Mesodermal cell (in vitro differentiated cells): Measurements from ENCODE around the gene PERM1.
"Not testable (repeated sequence)": the region's sequence is repeated elsewhere in the genome, so short reads cannot be mapped to it uniquely, and the experiment has no call there.

Source experiments
- H3K27ac ChIP-seq: 2 replicates; pipeline ENCODE4 v1.7.0; 2013; ENCODE audit warnings: mild to moderate bottlenecking, low read depth, low read length, moderate library complexity; ENCODE audit not compliant: severe bottlenecking
- H3K36me3 ChIP-seq: 2 replicates; pipeline ENCODE4 v1.7.1; 2013; ENCODE audit warnings: mild to moderate bottlenecking, low read length, moderate library complexity; ENCODE audit not compliant: control insufficient read depth, insufficient read depth
- H3K4me1 ChIP-seq: one replicate; pipeline ENCODE4 v1.7.1; 2013; ENCODE audit warnings: mild to moderate bottlenecking, low read length; ENCODE audit not compliant: insufficient read depth, control insufficient read depth, poor library complexity, severe bottlenecking
- H3K4me3 ChIP-seq: 2 replicates; pipeline ENCODE4 v1.7.0; 2013; ENCODE audit warnings: low read length, control low read depth, mild to moderate bottlenecking; ENCODE audit not compliant: insufficient read depth, poor library complexity, severe bottlenecking; ENCODE audit errors: extremely low read depth
- H3K9me3 ChIP-seq: 2 replicates; pipeline ENCODE4 v1.7.1; 2013; ENCODE audit warnings: mild to moderate bottlenecking, low read length, moderate library complexity; ENCODE audit not compliant: control insufficient read depth
- WGBS, 2 experiments: methylation state at CpG; one replicate each; pipeline ENCODE4 v1.1.5; 2013; ENCODE audit warnings: missing lambda C conversion rate in 2 of 2; ENCODE audit not compliant: insufficient coverage in 2 of 2; 5-methylcytosine and 5-hydroxymethylcytosine counted together

PERM1 gene

DNA sequence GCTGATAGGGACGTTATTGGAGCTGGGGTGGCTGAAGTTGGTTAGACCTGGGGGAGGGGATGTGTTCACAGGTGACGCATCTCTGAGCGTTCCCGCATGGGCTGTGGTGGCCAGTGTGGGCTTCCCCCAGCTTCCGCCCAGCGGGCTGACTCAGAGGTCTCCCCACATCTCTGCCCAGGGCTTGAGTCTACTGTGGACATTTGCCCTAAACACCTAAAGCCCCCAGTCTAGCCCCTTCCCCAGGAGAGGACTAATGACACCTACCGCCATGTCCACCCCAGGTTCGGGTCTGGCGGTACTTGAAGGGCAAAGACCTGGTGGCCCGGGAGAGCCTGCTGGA, 40.0 kb upstream of the PERM1 start:
- Histone ChIP-seq H3K27ac (no peak overlapping the region), H3K9me3 (no peaks in the 10 kb centered on the region), H3K4me1 (peaks cover 48% of the 10 kb centered on the region), H3K36me3 (peaks cover 17% of the 10 kb centered on the region), H3K4me3 (peak overlapping the region; percentile 58)
- 97 to 98% methylated on average over 6 to 10 of the region's 10 CpGs for WGBS, 2 experiments

DNA sequence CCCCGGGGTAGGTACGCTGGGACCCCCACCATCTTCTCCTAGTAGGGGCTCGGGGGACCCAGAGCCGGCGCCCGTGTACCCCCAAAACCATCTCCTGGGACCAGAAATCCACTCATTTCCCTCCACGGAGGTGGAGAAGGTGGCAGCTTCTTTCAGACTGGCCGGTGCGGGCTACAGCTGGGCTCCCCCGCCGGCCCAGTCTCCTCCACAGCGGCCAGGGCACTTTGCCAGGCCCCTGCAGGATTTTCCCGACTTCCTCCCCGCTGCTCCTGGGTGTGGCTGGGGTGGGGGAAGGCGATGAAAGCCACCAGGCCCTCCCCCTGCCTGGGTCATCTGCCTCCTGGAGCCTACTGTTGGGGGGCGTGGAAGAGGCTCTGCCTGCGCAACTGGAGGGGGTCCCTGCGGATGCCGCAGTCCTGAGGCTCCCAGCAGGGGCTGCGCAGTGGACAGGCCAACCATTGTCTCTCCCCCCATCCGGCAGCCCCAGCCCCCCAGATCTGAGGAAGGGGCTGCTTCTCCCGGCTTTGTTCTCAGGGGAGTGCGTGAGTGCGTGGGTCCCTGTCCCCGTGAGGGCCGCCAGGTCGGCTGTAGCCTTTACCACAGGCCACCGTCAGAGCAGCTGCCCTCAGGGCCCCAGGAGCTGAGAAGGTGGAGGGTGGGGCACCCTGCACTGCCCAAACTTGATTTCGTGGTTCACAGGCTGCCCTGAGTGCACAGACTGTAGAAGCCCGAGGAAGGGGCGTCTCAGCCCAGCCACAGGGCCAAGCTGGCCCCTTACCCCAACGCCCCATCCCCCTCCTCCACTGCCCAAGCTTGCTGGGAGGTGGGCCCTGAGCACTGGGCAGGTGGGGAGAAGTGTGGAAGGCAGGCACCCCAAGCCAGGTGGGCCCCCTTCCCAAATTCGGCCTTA, 39.4 kb upstream of the PERM1 start:
- H3K9me3 ChIP-seq: no peaks in the 10 kb centered on the region
- H3K36me3 ChIP-seq: peaks cover 11% of the 10 kb centered on the region
- 22 to 26% methylated on average over 18 to 24 of the region's 33 CpGs for WGBS, 2 experiments
- H3K4me3 ChIP-seq: peak overlapping the region; percentile 58
- peaks cover 43% of the 10 kb centered on the region for H3K4me1 ChIP-seq
- H3K27ac ChIP-seq: no peak overlapping the region

DNA sequence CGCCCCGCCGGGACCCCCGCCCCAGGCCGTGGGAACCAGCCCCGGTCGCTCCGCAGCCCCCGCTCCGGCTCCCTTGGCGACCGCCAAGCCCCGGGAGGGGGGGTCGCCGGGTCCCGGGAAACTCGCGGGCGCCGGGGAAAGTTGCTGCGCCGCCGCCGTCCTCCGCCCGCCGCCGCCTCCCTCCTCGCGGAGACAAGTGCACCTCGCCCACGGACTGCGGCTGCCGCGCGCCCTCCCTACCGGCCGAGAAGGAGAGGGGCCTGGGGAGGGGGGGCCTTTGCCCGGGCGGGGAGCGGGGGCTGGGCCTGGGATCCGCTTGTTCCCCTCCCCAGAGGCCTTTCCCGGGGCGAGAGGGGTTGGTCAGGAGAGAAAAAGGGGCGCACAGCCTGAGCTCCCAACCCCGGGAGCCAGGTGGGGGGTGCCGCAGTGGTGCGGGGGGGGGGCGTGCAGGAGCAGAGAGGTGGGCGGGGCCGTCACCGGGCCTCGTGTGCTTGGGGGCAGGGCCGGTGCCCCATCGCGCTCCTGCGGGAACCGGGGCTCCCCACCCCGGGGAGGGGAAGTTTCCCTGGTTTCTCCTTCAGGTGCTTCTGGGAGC, 38.6 kb upstream of the PERM1 start:
- 0% methylated on average over 16 to 17 of the region's 59 CpGs for WGBS, 2 experiments
- H3K27ac ChIP-seq: no peak overlapping the region

DNA sequence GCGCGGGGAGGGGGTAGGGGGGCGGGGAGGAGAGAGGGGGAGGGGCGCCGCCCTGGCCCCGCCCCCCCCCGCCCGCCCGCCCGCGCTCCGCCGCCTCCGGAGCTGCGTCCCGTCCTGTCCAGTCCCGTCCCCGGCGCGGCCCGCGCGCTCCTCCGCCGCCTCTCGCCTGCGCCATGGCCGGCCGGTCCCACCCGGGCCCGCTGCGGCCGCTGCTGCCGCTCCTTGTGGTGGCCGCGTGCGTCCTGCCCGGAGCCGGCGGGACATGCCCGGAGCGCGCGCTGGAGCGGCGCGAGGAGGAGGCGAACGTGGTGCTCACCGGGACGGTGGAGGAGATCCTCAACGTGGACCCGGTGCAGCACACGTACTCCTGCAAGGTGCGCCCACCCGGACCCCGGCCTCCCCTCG, 38.1 kb upstream of the PERM1 start, which contains the start of gene AGRN:
TSS of gene AGRN (plus strand) at position 121 of the 405 bp plus-strand sequence. CDS start at position 174, 53 bp downstream.
- no peaks in the 10 kb centered on the region for H3K9me3 ChIP-seq
- H3K27ac ChIP-seq: peak within 1 kb of the TSS; percentile 89
- peaks cover 31% of the 10 kb centered on the region for H3K4me1 ChIP-seq
- H3K4me3 ChIP-seq: peak within 1 kb of the TSS; percentile 58
- WGBS, 2 experiments: 0% methylated on average over 30 to 44 of the region's 58 CpGs
- peaks cover 10% of the 10 kb centered on the region for H3K36me3 ChIP-seq

More for the DNA sequence above, 38.6 kb upstream of the PERM1 start:
- Histone ChIP-seq H3K4me3 (peak overlapping the region; percentile 58), H3K4me1 (peaks cover 35% of the 10 kb centered on the region), H3K36me3 (peaks cover 10% of the 10 kb centered on the region), H3K9me3 (no peaks in the 10 kb centered on the region)

DNA sequence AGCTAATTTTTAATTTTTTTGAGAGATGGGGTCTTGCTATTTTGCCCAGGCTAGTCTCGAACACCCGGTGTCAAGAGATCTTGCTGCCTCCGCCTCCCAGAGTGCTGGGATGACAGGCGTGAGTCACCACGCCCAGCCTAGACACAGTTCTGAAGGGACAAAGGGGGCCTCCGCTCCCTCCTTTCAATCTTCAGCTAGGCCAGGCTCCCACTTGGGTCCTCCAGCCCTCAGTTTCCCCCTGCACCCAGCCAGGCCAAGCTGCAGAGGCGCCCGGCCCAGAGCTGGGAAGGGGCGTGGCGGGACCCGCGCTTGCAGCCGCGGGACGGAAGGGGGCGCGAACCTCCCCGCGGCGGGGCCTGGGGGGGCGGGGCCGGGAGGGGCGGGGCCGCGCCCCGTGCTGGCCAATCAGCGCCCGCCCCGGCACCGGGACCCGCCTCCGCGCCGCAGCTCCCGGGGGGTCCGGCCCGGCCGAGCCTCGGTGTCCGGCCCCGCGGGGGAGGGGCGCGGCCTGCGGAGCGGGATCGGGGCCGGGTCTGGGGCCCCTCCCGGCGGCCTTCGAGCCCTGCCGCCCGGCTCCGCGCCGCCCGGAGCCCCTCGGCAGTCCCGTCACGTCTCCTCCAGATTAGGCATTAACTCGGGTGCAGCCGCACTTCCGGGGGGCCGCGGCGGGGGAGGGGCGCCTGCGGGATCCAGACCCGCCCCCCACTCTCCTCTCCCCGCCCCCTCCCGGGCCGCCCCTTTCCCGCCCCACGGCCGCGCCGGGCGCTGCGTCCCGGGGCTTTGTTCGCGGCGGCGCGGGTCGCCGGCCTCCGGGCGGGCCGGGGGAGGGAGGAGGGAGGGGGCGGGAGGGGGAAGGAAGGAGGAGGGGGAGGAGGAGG, 37.5 kb upstream of the PERM1 start:
- peaks cover 10% of the 10 kb centered on the region for H3K36me3 ChIP-seq
- WGBS, 2 experiments: 9 to 10% methylated on average over 36 to 50 of the region's 91 CpGs
- peaks cover 26% of the 10 kb centered on the region for H3K4me1 ChIP-seq
- H3K27ac ChIP-seq: peak overlapping the region; percentile 89
- H3K4me3 ChIP-seq: peak overlapping the region; percentile 22
- H3K9me3 ChIP-seq: no peaks in the 10 kb centered on the region

DNA sequence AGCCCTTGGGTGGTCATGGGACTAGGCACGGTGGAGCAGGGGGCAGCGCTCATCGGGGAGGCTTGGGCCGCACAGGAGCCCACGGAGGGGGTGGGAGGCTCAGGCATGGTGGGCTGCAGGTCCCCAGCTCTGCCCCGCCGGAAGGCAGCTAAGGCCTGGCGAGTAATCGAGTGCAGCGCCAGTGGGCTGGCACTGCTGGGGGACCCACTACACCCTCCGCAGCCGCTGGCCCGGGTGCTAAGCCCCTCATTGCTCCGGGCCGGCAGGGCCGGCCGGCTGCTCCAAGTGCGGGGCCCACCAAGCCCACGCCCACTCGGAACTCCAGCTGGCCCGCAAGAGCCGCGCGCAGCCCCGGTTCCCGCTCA, 36.4 kb upstream of the PERM1 start:
- not testable (repeated sequence) for H3K4me3 ChIP-seq, H3K36me3 ChIP-seq, H3K9me3 ChIP-seq, H3K27ac ChIP-seq
- WGBS, 2 experiments: 96 to 97% methylated on average over 19 to 26 of the region's 26 CpGs
- H3K4me1 ChIP-seq: peaks cover 25% of the 10 kb centered on the region

DNA sequence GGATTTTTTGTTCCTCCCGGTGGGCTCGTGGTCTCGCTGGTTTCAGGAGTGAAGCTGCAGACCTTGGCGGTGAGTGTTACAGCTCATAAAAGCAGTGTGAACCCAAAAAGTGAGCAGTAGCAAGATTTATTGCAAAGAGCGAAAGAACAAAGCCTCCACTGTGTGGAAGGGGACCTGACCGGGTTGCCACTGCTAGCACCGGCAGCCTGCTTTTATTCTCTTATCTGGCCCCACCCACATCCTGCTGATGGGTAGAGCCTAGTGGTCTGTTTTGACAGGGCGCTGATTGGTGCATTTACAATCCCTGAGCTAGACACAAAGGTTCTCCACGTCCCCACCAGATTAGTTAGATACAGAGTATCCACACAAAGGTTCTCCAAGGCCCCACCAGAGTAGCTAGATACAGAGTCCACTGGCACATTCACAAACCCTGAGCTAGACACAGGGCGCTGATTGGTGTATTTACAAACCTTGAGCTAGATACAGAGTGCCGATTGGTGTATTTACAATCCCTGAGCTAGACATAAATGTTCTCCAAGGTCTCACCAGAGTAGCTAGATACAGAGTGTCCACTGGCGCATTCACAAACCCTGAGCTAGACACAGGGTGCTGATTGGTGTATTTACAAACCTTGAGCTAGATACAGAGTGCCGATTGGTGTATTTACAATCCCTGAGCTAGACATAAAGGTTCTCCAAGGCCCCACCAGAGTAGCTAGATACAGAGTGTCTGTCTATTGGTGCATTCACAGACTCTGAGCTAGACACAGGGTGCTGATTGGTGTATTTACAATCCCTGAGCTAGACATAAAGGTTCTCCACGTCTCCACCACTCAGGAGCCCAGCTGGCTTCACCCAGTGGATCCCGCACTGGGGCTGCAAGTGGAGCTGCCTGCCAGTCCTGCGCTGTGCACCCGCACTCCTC, 35.8 kb upstream of the PERM1 start:
- not testable (repeated sequence) for H3K4me3 ChIP-seq, H3K9me3 ChIP-seq
- 86 to 93% methylated on average over 12 of the region's 17 CpGs for WGBS, 2 experiments

DNA sequence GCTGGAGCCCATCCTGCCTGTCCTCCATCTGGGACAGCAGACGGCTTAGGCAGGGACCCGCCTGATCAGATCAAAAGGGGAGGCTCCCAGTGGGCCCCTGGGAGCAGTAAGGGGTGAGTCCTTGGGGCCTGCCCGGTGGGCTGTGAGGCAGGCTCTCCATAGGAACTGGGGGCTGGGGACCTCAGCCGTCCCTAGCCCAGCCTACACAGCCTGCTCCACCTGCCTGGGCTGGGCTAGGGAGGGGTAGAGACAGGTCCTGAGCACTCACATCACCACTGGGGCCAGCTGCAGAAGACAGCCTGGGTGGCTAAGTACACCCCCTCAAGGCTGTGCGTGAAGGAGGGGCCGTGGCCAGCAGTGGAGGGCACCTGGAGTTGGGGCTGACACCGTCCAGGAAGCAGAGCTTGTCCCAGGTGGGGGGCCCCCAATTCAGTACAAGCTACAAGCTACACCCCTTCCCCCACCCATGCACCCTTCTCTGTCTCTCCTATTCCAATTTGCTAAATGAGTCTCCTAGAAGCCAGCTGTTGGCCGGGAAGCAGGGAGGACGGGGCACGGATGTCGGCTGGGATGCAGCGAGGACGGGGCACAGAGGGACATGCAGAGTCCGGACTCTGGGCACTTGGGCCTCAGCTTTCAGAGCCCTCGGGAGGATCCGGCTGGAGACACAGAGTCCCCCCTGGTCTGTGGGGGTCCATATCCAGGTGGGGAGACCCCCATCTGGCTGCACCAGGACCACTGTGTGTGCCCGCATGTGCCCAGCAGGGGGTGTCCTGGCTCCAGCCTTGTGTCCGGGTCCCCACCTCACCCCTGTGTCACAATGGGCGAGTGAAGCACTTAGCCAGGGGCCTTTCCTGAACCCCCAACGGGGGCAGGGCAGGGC, 33.1 kb upstream of the PERM1 start:
- H3K4me3 ChIP-seq: no peak overlapping the region
- no peak overlapping the region for H3K27ac ChIP-seq
- 83 to 90% methylated on average over 15 to 17 of the region's 20 CpGs for WGBS, 2 experiments
- peaks cover 7% of the 10 kb centered on the region for H3K4me1 ChIP-seq
- H3K36me3 ChIP-seq: no peaks in the 10 kb centered on the region
- no peaks in the 10 kb centered on the region for H3K9me3 ChIP-seq

More for the DNA sequence above, 35.8 kb upstream of the PERM1 start:
- not testable (repeated sequence) for H3K36me3 ChIP-seq, H3K27ac ChIP-seq
- peaks cover 21% of the 10 kb centered on the region for H3K4me1 ChIP-seq

DNA sequence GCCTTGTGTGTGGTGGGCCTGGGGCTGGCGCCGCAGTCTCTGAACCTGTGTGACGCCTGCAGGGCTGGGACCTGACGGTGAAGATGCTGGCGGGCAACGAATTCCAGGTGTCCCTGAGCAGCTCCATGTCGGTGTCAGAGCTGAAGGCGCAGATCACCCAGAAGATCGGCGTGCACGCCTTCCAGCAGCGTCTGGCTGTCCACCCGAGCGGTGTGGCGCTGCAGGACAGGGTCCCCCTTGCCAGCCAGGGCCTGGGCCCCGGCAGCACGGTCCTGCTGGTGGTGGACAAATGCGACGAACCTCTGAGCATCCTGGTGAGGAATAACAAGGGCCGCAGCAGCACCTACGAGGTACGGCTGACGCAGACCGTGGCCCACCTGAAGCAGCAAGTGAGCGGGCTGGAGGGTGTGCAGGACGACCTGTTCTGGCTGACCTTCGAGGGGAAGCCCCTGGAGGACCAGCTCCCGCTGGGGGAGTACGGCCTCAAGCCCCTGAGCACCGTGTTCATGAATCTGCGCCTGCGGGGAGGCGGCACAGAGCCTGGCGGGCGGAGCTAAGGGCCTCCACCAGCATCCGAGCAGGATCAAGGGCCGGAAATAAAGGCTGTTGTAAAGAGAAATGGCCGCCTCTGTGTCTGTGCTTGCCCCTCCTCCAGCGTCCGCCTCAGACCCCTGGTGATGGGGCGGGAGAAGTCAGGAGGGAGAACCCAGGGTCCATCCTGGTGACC, 32.2 kb upstream of the PERM1 start:
- Histone ChIP-seq H3K4me3 (peak overlapping the region; percentile 41), H3K4me1 (peaks cover 7% of the 10 kb centered on the region), H3K9me3 (no peaks in the 10 kb centered on the region), H3K27ac (no peak overlapping the region), H3K36me3 (no peaks in the 10 kb centered on the region)
- 54 to 59% methylated on average over 27 to 38 of the region's 41 CpGs for WGBS, 2 experiments
